DND-41 (cell line): Measurements from ENCODE around the gene RRP1.

Source experiments
- ATAC-seq: fragments of 200-7000 bp; cut with Tn5 transposase; 3 replicates; pipeline ENCODE4 v1.9.1; 2021; ENCODE audit warnings: low read depth; ENCODE audit not compliant: insufficient read depth
- DNase-seq: peaks from one replicate; pipeline ENCODE4 v3.0.0-alpha.2; 2020
- H2AFZ ChIP-seq: 2 replicates; pipeline ENCODE4 v1.6.0; 2012; ENCODE audit warnings: low read depth, low read length
- H3K27ac ChIP-seq: 2 replicates; pipeline ENCODE4 v1.5.1; 2012; ENCODE audit warnings: low read length, inconsistent platforms
- H3K27me3 ChIP-seq: fragments of 200-600 bp; sonication (generic); 2 replicates; pipeline ENCODE4 v1.6.0; 2012; ENCODE audit warnings: low read length, mild to moderate bottlenecking, inconsistent platforms; ENCODE audit not compliant: insufficient read depth, poor library complexity
- H3K36me3 ChIP-seq: 2 replicates; pipeline ENCODE4 v1.5.1; 2012; ENCODE audit warnings: low read length, inconsistent platforms; ENCODE audit not compliant: insufficient read depth
- H3K4me1 ChIP-seq: 2 replicates; pipeline ENCODE4 v1.5.1; 2012; ENCODE audit warnings: mild to moderate bottlenecking, low read length; ENCODE audit not compliant: insufficient read depth
- H3K4me2 ChIP-seq: 2 replicates; pipeline ENCODE4 v1.6.0; 2012; ENCODE audit warnings: mild to moderate bottlenecking, moderate library complexity, low read length, inconsistent platforms; ENCODE audit not compliant: insufficient read depth
- H3K4me3 ChIP-seq, 2 experiments: fragments of 200-600 bp in 1 of 2; shearing (Covaris generic) in 1 of 2; 2 replicates each; pipeline ENCODE4 v1.5.1; 2012 to 2016; ENCODE audit warnings: inconsistent platforms in 2 of 2, low read length in 2 of 2, mild to moderate bottlenecking in 2 of 2, low read depth in 1 of 2, moderate library complexity in 1 of 2
- H3K79me2 ChIP-seq: 2 replicates; pipeline ENCODE4 v1.6.0; 2012; ENCODE audit warnings: low read length, inconsistent platforms; ENCODE audit not compliant: insufficient read depth
- H3K9ac ChIP-seq: 2 replicates; pipeline ENCODE4 v1.6.0; 2012; ENCODE audit warnings: low read depth, mild to moderate bottlenecking, inconsistent platforms, low read length, moderate library complexity
- H3K9me3 ChIP-seq: 2 replicates; pipeline ENCODE4 v1.5.1; 2012; ENCODE audit warnings: low read length, moderate library complexity, mild to moderate bottlenecking, inconsistent platforms; ENCODE audit not compliant: insufficient read depth, severe bottlenecking
- H4K20me1 ChIP-seq: 2 replicates; pipeline ENCODE4 v1.6.0; 2012; ENCODE audit warnings: low read length; ENCODE audit not compliant: insufficient read depth
- EZH2 ChIP-seq: IDR thresholded peaks from 3 replicates; pipeline ENCODE4 v1.6.1; 2012; ENCODE audit warnings: borderline replicate concordance, low read depth, mild to moderate bottlenecking, moderate library complexity, low read length, inconsistent platforms; ENCODE audit not compliant: severe bottlenecking
- TF ChIP-seq, protein P1 (sequence below): IDR thresholded peaks from 2 replicates; pipeline ENCODE4 v1.5.1; 2012; ENCODE audit warnings: borderline replicate concordance, low read length, moderate library complexity, mild to moderate bottlenecking; ENCODE audit not compliant: poor library complexity, severe bottlenecking; ENCODE audit errors: extremely low read depth

RRP1 gene

DNA sequence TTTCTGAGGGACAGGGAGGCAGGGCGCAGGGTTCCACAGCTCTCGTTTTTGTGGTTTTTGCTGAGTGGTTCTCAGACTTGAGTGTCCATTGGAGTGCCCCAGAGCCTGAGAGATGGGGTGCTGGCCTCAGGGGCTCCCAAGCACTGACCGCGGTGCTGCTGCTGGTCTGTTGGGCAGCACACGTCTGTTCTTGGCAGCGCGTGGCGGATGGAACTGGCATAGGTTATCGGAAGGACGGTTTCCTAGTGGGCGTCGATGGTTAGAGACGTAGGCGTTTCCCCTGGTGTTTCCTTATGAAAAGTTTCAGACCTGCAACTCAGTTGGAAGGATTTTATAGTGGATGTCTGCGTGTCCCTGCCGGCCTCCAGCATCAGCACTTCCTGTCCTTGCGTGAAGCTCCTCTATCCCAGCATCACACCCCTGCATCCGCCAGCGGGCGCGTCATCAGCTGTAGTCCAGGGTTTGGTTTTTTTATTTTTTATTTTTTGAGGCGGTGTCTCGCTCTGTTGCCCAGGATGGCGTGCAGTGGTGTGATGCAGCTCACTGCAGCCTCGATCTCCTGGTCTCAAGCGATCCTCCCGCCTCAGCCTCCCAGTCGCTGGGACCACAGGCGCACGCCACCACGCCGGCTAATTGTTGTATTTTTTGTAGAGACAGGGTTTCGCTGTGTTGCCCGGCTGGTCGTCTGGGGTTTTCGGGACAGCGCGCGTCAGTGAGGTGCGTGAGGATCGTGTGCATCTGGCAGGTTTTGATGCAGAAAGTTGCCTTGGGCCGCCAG is 11.8 kb downstream of the RRP1 start:
- ATAC-seq (no peak), DNase-seq (no peak)
- Histone ChIP-seq H3K36me3 (peaks cover 90% of the 10 kb centered on the region), H2AFZ (no peak overlapping the region), H3K4me2 (no peak overlapping the region), H3K27ac (no peak overlapping the region), H3K4me3 (no peak overlapping the region), H4K20me1 (peaks cover 41% of the 10 kb centered on the region), H3K4me1 (no peaks in the 10 kb centered on the region), H3K27me3 (no peaks in the 10 kb centered on the region), H3K79me2 (0 out of 2 replicates have a peak, but pooled peaks cover 2% of the 10 kb centered on the region), H3K9ac (no peak overlapping the region), H3K9me3 (no peaks in the 10 kb centered on the region)
- no peak for TF ChIP-seq EZH2
- TF ChIP-seq, protein P1, sequence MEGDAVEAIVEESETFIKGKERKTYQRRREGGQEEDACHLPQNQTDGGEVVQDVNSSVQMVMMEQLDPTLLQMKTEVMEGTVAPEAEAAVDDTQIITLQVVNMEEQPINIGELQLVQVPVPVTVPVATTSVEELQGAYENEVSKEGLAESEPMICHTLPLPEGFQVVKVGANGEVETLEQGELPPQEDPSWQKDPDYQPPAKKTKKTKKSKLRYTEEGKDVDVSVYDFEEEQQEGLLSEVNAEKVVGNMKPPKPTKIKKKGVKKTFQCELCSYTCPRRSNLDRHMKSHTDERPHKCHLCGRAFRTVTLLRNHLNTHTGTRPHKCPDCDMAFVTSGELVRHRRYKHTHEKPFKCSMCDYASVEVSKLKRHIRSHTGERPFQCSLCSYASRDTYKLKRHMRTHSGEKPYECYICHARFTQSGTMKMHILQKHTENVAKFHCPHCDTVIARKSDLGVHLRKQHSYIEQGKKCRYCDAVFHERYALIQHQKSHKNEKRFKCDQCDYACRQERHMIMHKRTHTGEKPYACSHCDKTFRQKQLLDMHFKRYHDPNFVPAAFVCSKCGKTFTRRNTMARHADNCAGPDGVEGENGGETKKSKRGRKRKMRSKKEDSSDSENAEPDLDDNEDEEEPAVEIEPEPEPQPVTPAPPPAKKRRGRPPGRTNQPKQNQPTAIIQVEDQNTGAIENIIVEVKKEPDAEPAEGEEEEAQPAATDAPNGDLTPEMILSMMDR, result no peak

DNA sequence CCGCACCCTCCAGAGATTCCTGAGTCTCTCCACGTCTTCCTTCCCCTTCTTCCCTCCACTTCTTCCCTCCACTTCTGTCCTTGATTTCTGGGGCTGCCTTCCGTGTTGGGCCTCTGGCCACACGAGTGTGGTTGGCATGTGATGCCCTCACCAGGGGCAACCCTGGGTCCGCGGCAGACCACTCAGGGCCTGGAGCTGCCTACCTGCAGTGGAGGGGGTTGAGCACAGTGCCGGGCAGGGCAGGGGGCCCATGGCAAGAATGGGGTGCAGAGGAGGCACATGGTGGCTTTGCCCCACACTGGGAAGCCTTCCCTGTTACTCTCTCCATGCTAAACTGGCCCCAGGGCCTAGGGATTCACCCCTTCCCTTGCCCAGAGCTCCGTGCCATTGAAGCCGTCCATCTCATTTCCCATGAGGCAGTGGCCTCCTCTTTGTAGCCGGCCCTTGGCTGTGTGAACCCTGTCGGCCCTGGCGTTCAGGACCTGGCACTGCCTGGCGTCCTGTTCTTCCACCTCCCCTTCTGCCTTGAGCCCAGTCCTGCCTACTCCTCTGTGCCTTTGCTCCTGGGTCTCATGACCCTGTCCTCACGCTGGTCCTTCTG is 13.4 kb downstream of the RRP1 start:
- Histone ChIP-seq H3K36me3 (peaks cover 75% of the 10 kb centered on the region), H3K79me2 (no peaks in the 10 kb centered on the region)
- DNase-seq, result no peak

DNA sequence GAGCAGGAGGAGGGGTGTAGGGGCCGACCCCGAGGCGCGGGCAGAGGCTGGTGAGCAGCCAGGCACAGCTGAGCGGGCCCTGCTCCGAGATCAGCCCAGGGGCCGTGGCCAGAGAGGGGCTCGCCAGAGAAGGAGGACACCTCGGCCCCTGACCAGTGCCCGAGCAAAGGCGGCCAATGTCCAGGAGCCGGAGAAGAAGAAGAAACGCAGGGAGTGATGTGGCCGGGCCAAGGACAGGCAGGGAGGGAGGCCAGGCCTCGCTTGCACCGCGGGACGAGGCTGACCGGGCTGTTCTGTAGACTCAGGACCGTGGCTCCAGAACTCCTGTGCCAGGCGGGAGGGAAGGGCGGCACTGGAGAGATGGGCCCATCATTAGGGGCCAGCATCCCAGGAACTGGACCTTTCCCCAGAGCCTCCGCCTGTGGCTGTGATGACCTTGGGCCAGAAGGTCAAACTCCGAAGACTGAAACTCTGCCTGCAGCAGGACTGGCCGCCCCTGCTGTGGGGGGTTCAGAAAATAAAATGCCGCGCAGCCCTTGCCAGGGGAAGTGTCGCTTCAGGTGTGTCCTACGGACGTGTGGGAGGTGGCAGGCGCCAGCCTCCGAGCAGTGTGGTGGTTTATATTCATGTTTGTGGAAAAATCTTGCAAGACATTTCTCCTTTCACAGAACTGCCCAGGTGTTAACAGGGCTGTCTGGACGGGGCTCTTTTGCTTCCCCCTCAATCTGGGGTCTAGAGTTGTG is 14.4 kb downstream of the RRP1 start:
- Histone ChIP-seq H3K27ac (no peak overlapping the region), H3K27me3 (no peaks in the 10 kb centered on the region), H3K9ac (no peak overlapping the region), H3K9me3 (no peaks in the 10 kb centered on the region), H3K4me1 (no peaks in the 10 kb centered on the region), H3K79me2 (no peaks in the 10 kb centered on the region), H4K20me1 (peaks cover 32% of the 10 kb centered on the region), H3K4me2 (no peak overlapping the region), H3K4me3 (no peak overlapping the region), H2AFZ (no peak overlapping the region), H3K36me3 (peaks cover 66% of the 10 kb centered on the region)
- DNase-seq, result no peak
- no peak for ATAC-seq
- no peak for TF ChIP-seq EZH2
- TF ChIP-seq, protein P1, result no peak

More for the DNA sequence above, 13.4 kb downstream of the RRP1 start:
- Histone ChIP-seq H3K27me3 (no peaks in the 10 kb centered on the region), H3K4me2 (no peak overlapping the region), H2AFZ (no peak overlapping the region), H3K4me3 (no peak overlapping the region), H3K4me1 (no peaks in the 10 kb centered on the region), H3K9me3 (no peaks in the 10 kb centered on the region), H3K27ac (no peak overlapping the region), H3K9ac (no peak overlapping the region), H4K20me1 (peaks cover 34% of the 10 kb centered on the region)
- no peak for TF ChIP-seq EZH2
- TF ChIP-seq, protein P1, result no peak
- ATAC-seq, result no peak
